HUES6 (cell line): ENCODE results near the gene ORAI1.
A peak's percentile ranks its signal among the peaks of the same experiment; 100 is the strongest.
"Not testable (repeated sequence)": the region's sequence is repeated elsewhere in the genome, so short reads cannot be mapped to it uniquely, and the experiment has no call there.

ENCODE experiments used
- H3K27ac ChIP-seq: 2 replicates; pipeline ENCODE4 v1.7.0; 2013; ENCODE audit warnings: low read depth, mild to moderate bottlenecking, low read length, inconsistent platforms
- H3K27me3 ChIP-seq: 2 replicates; pipeline ENCODE4 v1.6.1; 2013; ENCODE audit warnings: low read length; ENCODE audit not compliant: control insufficient read depth, insufficient read depth
- H3K36me3 ChIP-seq: 2 replicates; pipeline ENCODE4 v1.6.1; 2013; ENCODE audit warnings: low read length; ENCODE audit not compliant: control insufficient read depth, insufficient read depth
- H3K4me1 ChIP-seq: 2 replicates; pipeline ENCODE4 v1.6.1; 2013; ENCODE audit warnings: low read length; ENCODE audit not compliant: control insufficient read depth, insufficient read depth
- H3K4me3 ChIP-seq: 2 replicates; pipeline ENCODE4 v1.5.1; 2013; ENCODE audit warnings: low read depth, low read length
- H3K9ac ChIP-seq: one replicate; pipeline ENCODE4 v1.6.1; 2013; ENCODE audit warnings: mild to moderate bottlenecking, low read length
- H3K9me3 ChIP-seq: 2 replicates; pipeline ENCODE4 v1.6.1; 2013; ENCODE audit warnings: low read depth, low read length; ENCODE audit not compliant: control insufficient read depth, insufficient read depth

Gene ORAI1

DNA sequence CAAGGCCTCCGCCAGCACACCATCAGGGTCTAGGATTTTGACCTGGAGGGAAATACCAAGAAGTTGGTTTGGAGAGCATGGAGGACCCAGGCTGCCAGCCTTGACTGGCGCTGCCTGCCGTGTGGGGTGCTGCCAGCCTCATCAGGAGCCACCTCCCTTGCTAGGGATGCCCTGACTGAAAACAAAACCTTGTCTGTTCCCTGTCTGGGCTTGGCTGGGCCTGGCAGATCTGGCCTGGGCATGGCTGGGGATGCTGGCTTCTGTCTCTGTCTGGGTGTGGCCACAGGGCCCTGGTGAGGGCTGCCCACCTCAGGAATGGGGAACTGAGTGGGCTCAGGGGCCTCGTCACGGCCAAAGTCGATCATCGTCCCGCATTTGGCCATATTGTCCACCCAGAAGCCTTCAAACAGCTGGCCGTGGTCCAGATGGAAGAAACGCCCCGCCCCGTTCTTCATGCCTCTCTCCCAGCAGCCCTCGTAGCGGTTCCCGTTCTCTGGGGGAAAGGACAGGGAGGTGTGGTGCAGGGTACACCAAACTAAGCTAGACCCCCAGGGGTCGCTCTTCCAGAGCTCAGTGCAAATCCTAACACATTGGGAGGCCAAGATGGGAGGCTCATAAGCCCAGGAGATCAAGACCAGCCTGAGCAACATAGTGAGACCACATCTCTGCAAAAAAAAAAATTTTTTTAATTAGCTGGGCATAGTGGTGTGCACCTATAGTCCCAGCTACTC is 26.6 kb downstream of the ORAI1 start:
- Histone ChIP-seq H3K36me3 (0 out of 2 replicates have a peak, but pooled peaks cover 2% of the 10 kb centered on the region), H3K27ac (no peak overlapping the region), H3K9me3 (no peaks in the 10 kb centered on the region), H3K4me3 (no peak overlapping the region), H3K27me3 (no peaks in the 10 kb centered on the region), H3K4me1 (peaks cover 12% of the 10 kb centered on the region; the same call in 1 of the 2 replicates), H3K9ac (no peak overlapping the region)

DNA sequence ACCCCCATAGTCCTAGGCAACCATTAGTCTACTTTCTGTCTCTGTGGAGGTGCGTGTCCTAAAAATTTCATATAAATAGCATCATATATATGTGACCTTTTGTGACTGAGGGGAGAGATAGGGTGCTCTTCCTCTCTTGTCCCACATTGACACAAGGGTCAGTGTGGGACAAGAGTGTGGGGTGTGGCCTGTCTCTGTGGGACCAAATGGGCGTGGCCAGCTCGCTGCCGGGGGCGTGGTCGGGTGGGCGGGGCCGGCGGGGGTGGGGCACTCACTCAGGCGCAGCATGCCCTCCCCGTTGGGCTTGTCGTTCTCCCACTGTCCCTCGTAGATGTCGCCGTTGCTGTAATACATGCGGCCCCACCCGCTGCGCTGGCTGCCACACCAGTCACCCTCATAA is 27.7 kb downstream of the ORAI1 start:
- H3K9ac ChIP-seq, result no peak overlapping the region
- H3K4me1 ChIP-seq, result peaks cover 20% of the 10 kb centered on the region
- no peaks in the 10 kb centered on the region for H3K27me3 ChIP-seq
- no peaks in the 10 kb centered on the region for H3K36me3 ChIP-seq
- no peak overlapping the region for H3K27ac ChIP-seq
- H3K9me3 ChIP-seq, result no peaks in the 10 kb centered on the region
- H3K4me3 ChIP-seq, result no peak overlapping the region

DNA sequence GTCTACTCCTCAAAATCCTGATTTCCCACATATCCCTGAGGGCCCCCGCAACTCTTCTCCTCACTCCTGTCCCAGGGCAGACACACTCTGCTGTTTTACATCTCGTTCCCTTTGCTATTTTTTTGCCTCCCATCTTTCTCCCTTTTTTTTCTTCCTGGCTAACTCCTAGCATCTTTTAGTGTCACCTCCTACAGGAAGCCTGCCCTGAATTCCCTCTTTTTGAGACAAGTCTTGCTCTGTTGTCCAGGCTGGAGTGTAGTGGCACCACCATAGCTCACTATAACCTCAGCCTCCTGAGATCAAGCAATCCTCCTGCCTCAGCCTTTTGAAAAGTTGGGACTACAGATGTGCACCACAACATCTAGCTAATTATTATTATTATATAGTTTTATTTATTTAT is 29.8 kb downstream of the ORAI1 start:
- Histone ChIP-seq H3K9me3 (no peaks in the 10 kb centered on the region), H3K4me3 (no peak overlapping the region), H3K27ac (no peak overlapping the region), H3K36me3 (no peaks in the 10 kb centered on the region), H3K27me3 (no peaks in the 10 kb centered on the region), H3K4me1 (peaks cover 24% of the 10 kb centered on the region), H3K9ac (no peak overlapping the region)

DNA sequence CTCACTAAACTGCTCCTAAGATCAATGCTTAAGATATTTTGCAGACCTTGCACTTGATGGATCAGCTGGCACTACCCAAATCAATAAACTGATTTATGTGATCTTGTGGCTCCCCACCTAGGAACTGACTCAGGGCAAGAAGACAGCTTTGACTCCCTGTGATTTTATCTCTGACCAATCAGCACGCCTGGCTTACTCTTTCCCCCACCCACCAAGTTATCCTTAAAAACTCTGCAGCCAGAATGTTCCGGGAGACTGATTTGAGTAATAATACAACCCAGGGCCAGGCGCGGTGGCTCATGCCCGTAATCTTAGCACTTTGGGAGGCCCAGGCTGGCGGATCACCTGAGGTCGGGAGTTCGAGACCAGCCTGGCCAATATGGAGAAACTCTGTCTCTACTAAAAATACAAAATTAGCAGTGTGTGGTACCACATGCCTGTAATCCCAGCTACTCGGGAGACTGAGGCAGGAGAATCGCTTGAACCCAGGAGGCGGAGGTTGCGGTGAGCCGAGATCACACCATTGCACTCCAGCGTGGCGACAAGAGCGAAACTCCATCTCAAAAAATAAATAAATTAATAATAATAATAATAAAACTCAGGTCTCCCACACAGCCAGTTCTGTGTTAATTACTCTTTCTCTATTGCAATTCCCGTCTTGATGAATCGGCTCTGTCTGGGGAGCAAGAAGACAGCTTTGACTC is 31.1 kb downstream of the ORAI1 start:
- H3K9ac ChIP-seq, result no peak overlapping the region

DNA sequence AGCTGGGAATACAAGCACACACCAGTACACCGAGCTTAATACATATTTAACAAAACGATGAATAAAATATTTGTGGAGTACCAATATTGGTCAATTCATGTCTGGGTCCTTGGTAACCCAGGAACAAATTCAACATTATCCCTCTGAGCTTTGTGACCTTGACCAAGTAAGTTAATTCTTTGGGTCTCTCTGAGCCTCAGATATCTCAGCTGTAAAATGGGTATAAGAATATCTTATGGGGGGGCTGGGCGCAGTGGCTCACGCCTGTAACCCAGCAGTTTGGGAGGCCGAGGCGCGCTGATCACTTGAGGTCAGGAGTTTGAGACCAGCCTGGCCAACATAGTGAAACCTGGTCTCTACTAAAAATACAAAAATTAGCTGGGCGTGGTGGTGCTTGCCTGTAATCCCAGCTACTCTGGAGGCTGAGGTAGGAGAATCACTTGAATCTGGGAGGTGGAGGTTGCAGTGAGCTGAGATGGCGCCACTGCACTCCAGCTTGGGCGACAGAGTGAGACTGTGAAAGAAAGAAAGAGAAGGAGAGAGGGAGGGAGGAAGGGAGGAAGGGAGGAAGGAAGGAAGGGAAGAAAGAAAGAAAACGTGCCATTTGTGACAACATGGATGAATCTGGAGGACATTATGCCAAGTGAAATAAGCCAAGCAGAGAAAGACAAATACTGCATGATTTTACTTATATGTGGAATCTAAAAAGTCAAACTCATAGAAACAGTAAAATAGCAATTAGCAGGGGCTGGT is 35.2 kb downstream of the ORAI1 start:
- H3K4me1 ChIP-seq, result peaks cover 20% of the 10 kb centered on the region
- not testable (repeated sequence) for H3K4me3 ChIP-seq, H3K27ac ChIP-seq, H3K9me3 ChIP-seq, H3K36me3 ChIP-seq, H3K9ac ChIP-seq, H3K27me3 ChIP-seq

More for the DNA sequence above, 31.1 kb downstream of the ORAI1 start:
- no peaks in the 10 kb centered on the region for H3K9me3 ChIP-seq
- H3K36me3 ChIP-seq, result no peaks in the 10 kb centered on the region
- H3K27ac ChIP-seq, result no peak overlapping the region
- H3K27me3 ChIP-seq, result no peaks in the 10 kb centered on the region
- peaks cover 20% of the 10 kb centered on the region for H3K4me1 ChIP-seq
- no peak overlapping the region for H3K4me3 ChIP-seq

DNA sequence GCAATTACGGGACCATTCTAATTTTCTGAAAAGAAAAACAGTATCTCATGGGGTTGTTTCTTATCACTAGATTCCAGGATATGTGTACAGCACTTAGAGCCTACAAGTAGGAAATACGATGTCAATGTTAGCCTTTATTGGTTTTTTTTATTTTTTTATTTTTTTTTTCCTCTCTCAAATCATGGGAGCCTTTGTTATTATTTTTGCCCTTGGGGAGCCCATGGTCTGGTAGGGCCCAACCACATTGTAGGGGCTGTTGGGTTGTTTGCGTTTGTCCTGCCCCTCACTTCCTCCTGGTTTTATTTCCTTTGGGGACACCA is 37.2 kb downstream of the ORAI1 start:
- no peak overlapping the region for H3K9ac ChIP-seq
- no peak overlapping the region for H3K27ac ChIP-seq
- H3K4me3 ChIP-seq, result no peak overlapping the region
- H3K9me3 ChIP-seq, result no peaks in the 10 kb centered on the region
- H3K36me3 ChIP-seq, result no peaks in the 10 kb centered on the region
- H3K27me3 ChIP-seq, result no peaks in the 10 kb centered on the region
- H3K4me1 ChIP-seq, result peaks cover 9% of the 10 kb centered on the region

DNA sequence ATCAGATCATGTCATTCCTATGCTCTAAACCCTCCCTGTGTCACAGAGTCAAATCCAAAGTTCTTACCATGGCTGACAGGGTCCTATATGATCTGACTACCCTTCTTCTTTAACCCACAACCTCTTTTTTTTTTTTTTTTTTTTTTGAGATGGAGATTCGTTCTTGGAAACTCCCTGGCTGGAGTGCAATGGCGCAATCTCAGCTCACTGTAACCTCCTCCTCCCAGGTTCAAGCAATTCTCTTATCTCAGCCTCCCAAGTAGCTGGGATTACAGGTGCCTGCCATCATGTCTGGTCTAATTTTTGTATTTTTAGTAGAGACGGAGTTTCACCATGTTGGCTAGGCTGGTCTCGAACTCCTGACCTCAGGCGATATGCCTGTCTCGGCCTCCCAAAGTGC is 40.5 kb downstream of the ORAI1 start:
- not testable (repeated sequence) for H3K9ac ChIP-seq, H3K27me3 ChIP-seq, H3K36me3 ChIP-seq, H3K9me3 ChIP-seq, H3K27ac ChIP-seq, H3K4me3 ChIP-seq
- peaks cover 11% of the 10 kb centered on the region for H3K4me1 ChIP-seq

DNA sequence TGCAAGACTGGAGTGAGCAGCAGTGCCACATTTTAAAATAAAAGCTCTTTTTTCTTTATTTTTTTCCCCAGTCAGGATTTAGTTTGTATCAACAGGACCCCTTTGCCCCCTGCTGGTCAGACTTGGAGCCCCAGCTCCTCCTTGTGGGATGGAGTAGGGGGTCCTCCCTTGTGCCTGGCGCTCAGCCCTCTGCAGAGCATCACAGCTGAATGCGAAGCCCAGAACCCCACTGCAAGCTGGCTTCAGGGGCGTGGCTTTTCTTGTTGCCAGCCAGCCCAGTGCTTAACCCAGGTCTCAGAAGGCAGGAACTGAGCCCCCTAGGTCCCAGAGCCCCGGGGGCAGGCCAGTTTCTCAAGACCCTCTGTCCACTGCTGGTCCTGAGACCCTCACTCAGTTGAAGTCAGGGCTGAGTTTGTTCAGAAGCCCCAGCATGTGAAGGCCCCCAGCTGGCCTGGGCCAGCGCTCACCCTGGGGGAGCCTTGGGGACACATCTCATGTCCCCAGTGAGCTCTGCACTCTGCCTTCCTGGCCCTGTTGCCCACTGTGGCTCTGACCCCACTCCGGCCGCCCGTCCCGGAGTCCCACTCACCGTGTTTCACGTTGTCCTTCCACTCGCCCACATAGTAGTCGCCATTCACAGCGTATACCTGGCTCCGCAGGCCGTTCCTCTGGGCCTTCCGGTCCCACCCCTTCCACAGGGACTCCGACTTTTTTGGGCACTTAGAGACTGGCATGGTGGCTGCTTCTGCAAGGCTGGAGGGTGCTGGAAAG is 42.6 kb downstream of the ORAI1 start:
- Histone ChIP-seq H3K4me3 (no peak overlapping the region), H3K27me3 (no peaks in the 10 kb centered on the region), H3K9ac (peak overlapping the region; percentile 56), H3K4me1 (peaks cover 22% of the 10 kb centered on the region), H3K27ac (no peak overlapping the region), H3K9me3 (no peaks in the 10 kb centered on the region), H3K36me3 (no peaks in the 10 kb centered on the region)

DNA sequence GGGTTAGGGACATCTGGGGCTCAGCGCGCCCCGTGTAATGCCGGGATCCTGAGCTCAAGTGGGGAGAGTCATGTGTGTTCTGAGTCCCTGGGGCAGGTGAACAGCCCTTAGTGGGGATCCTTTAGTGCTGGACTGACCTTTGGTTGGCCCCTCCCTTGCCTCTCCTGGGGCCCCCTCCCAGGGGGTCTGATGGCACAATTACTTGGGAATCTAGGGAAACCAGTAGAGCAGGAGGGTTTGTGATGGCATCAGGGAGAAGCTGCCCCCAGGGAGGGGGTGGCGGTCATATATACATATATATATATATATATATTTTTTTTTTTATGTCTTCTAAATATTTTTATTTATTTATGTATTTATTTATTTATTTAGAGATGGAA is 43.2 kb downstream of the ORAI1 start, which contains the start of gene MORN3:
TSS of gene MORN3 (minus strand) at position 134 of the 380 bp plus-strand sequence. CDS start 171 bp downstream, outside the sequence.
- Histone ChIP-seq H3K9ac (peak within 1 kb of the TSS; percentile 56), H3K36me3 (no peaks in the 10 kb centered on the region), H3K9me3 (no peaks in the 10 kb centered on the region), H3K27me3 (no peaks in the 10 kb centered on the region), H3K4me1 (peaks cover 22% of the 10 kb centered on the region), H3K4me3 (no peak within 1 kb of the TSS), H3K27ac (no peak within 1 kb of the TSS)

DNA sequence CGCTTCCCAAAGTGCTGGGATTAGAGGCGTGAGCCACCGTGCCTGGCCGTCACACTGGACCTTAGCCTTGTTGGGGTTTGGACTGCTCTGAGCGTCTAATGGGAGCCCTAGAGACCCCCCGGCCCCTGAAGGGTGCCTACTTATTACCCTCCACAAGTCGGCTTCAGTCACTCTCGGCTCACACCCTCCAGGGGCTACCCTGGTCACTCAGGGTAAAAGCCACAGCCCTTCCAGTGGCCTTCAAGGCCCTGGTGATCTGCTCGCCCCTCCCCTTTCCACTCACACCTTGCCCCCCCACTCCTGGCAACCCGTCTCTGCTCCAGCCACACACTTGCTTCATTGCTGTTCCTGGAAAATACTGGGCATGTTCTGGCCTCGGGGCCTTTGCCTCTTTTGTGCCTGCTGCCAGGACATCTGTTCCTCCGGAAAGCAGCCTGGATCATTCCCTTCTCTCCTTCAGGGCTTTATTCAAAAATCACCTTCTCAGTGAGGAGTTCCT is 46.7 kb downstream of the ORAI1 start:
- H3K9me3 ChIP-seq, result no peaks in the 10 kb centered on the region
- peak overlapping the region; percentile 63 for H3K4me3 ChIP-seq
- H3K4me1 ChIP-seq, result peaks cover 22% of the 10 kb centered on the region
- no peaks in the 10 kb centered on the region for H3K27me3 ChIP-seq
- peak overlapping the region; percentile 27 for H3K9ac ChIP-seq
- H3K27ac ChIP-seq, result peak overlapping the region; percentile 71; the same call in 1 of the 2 replicates
- no peaks in the 10 kb centered on the region for H3K36me3 ChIP-seq
